C1 segment of cervical spinal cord (tissue), 14 donors: ENCODE results near the gene PLEKHA6.

ENCODE experiments used
- DNase-seq, 14 donors: peaks; one replicate each; lab custom pipeline; 2025; lab: John Stamatoyannopoulos, UW

The PLEKHA6 gene

DNA sequence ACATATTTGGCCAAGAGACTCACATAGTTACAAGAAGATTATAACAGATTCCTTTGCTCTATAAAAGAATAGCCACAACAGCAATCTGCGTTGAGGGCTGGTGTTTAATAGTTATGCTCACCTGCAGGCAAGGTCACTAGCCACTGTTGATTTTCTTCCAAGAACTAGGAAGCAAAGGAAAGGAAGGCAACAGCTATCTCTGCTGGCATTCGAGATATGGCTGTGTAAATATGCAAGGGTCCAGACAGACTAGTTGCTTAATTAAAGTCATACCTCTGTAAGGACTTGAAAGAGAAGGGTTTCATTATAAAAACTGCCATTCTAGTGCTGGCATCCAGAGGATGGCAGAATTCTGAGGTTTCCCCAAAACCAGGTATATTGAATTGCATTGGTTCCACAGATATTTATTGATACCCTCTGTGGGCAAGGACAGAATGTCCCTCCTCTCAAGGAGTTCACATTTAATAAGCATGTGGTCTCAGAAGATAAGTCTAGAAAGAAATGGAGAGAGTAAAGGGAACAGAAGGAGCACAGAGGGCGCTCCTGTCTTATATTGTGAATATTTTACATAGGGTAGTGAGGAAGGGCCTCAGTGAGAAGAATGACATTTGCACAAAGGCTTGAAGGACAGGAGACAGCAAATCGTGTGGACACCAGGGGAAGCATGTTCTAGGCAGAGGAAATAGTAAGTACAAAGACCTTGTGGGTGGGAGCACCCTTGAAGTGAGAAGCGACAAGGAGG is 23.6 kb upstream of the PLEKHA6 start:
- no peak for DNase-seq

DNA sequence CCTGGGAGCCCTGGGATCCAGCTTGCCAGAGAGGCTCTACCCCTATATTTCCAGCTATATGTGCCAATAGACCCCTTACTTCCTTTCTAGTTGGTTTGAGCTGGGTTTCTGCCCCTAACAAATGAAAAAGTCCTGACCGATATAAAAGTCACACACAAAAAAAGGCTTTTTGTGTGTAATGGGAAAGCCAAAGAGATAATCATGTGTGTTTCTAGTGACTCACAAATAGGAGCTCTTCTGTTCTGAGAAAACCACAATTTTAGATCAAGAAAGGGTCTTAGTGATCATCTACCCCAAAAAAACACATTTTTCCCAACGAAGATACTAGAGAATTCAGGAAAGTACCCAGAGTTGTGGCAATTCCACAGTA is 23.0 kb upstream of the PLEKHA6 start:
- no peak for DNase-seq

DNA sequence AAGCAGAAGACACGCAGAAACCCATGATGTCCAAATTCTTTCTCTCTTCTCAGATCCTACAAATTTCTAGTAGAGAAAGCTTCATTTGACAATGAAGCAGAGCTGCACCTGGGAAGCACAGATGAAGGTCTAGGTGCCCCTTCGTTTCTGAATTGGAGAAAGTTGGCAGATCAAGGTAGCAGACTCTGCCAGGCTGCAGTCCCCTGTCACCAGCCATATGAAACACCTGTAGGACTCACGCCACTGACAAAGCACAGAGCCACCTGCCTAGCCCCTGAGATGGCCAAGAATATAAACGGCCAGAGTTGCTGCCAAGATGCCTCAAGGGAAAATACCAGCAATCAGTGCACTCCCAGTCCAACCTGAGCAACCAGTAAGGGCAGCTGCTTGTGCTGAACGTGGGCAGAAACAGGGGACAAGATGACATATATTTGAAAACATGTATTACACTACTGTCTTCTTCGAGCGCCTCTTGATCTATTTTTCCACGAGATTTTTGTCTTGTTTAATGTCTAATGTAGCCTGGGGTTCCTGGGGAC is 20.6 kb upstream of the PLEKHA6 start:
- DNase-seq = no peak

DNA sequence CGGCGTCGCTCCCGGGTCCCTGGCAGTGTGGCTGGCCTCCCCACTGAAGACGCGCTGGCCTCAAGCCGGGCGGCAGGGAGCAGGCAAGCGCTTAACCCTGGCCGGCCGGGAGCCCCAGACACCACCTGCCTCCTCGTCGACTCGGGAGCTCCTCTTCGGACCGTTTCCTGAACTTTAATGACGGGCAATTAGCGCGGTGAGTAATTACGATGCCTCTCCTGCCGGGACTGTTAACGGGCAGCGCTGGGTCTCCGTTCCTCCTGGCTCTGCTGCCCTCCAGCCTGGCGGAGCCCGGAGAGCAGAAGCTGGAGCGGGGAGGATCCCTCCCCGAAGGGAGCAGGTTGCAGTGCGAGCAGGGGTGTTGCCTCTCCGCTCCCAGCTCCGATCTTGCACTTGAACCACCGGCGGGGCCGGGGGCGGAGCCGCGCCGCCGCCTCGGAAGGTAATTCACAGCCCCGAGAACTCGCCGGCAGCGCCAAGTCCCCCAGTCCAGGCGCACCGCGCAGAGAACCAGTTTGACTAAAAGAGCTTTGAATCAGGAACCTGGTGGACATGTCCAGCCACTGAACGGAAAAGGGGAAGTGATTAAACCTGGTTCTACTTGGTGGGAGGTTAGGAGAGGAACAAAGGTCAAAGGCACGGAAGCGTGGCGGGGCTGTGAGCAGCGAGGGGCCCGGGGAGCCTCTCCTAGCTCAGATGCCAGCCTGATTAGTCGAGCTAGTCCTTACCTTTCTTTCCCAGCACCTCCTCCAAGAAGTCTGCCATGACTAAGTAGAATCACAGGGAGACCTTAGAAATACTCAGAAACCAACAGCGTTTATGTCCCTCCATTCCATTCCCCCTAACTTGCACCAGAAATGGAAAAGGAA is 18.3 kb upstream of the PLEKHA6 start:
- DNase-seq = peak in 5 of 14 donors; percentile 17 to 52 (median 46)

DNA sequence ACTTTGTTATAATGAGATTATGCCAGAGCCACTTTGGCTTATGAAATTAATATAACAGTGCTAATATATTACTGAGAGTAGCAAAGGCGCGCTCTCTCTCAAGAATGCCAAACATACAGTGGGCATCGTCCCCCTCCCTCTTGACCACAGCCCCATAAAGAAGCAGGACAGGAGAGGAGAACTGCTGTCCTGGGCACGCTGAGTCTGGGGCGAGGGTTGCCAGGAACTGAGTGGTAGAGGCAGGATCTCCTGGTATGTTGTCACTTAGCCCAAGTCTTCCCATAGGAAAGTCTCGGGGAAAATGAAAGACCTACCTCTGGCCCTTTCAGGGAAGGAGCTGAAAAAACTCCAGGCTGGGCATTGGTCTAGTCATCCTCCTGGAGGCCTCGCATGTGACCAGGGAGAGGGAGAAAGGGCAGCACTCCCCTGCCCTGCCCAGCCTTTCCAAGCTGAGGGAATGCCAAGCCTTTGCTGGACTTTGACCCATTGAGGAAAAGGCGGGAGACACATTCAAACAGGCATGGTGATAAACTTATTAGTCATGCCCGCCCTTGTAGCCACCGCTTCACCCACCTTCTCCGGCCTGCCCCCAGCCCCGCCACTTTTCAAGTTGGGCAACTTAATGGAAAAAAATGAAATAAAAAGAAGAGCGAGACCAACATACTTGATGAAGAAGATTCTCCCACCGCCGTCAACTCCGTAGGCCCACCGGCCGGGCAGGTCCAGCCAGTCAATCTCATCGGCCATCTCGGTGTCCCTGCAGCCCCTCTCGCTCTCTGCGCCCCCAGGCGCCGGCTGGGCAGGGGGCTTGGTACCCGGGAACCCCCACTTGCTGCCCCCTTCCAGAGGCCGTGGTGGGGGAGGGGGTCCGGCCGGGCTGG is 17.4 kb upstream of the PLEKHA6 start:
- DNase-seq = peak in 3 of 14 donors; percentile 11 to 34 (median 31)

DNA sequence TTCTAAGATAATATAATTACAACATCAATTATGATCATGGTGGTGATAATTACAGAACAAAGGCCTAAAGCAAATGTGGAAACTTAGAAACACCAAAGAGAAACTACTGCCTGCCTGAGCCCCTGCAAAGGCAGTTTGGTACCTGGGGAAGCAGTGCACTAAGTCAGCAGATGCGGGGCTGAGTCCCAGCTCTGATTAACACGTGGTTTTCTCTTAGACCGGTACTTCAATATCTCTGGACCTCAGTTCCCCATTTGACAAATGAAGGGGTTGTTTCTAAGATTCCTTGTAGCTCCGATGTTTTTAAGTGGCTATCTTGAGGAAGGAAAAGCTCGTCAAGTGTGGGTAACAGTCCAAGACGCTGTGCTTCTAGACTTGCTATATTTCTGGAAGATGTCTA is 16.7 kb upstream of the PLEKHA6 start:
- DNase-seq = no peak

DNA sequence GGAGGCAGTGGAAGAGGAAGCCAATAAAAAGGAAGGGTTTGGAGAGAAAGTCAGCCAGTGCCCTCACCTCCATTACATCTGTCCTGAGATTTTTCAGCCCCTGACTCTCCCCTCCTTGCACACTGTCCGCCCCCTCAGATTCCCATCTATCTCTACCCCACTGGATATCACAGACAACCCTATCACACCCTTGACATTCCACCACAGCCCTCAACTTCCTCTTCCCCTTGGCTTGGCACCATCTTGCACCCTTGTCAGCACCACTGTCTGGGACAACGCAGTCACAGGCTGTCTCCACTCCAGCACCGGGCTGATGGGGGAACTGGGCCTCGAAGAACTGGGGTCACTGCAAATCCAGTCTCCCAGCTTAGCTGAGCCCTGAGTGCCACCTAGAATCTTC is 14.2 kb upstream of the PLEKHA6 start:
- no peak for DNase-seq

DNA sequence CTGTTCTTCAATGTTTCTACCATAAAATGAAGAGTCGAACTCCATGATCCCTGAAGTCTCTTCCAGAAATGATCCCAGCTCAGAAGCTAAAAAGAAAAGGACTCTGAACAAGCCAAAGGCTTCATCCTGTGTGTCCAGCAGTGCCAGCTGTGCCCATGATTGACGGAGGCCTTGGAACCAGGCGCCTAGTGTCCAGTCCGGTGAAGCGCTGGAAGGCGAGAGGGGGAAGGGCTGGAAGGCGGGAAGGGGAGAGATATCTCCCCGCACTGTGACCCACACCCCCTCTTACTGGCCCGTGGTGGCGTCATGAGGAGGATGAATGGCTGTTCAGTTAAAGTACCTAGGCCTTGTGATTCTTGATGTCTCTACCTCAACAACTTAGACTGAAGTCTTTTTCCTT is 10.4 kb upstream of the PLEKHA6 start:
- peak in 4 of 14 donors; percentile 39 to 78 (median 51) for DNase-seq

DNA sequence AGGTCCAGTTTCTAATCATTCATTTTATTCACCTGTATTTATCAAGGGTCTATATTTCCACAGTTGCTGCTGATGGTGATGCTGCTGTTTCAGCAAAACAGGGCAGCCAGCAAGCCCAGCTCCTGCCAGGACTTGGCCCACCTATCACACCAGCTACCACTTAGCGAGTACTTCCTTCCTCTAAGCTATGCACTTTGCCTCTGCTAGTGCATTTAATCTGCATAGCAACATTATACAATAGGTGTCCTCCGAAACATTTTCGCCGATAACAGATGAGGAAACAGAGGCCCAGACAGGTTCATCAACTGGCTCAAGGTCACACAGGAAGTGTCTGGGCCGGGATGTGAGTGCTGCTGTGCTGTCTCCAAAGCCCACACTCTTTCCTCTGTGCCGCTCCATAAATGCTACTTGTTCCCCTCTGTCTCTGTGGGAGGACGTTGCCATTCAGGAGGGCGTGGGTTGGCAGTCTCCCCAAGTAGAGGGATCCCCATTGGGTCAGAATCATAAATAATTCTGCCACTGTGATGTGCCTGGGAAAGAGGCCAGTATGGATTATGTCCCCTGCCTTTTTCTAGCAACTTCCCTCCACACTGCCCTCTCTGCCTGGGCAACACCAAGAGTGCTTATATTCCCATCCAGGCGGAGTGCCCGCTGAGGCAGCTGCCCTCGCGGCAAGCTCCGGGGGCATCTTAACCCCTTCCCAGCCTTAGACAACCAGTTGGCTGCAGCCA is 9.4 kb upstream of the PLEKHA6 start:
- DNase-seq = peak in 11 of 14 donors; percentile 12 to 71 (median 55)

DNA sequence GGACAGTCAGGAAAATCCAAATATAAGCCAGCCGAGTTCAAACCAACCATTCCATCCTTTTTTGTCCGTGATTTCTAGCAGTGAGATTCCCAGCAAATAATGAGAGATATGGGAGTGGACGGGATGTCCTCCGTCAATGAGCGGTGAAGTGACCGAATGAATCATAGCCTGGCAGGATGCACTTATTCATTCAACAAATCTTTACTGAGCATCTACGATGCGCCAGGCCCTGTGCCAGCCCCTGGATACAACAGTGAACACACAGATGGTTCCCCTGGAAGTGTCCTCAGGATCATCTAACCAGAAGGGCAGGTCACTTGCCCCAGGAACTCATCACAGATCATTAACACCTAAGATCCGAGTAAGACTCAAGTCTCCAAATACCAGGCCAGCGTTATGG is 8.2 kb upstream of the PLEKHA6 start:
- DNase-seq = no peak

DNA sequence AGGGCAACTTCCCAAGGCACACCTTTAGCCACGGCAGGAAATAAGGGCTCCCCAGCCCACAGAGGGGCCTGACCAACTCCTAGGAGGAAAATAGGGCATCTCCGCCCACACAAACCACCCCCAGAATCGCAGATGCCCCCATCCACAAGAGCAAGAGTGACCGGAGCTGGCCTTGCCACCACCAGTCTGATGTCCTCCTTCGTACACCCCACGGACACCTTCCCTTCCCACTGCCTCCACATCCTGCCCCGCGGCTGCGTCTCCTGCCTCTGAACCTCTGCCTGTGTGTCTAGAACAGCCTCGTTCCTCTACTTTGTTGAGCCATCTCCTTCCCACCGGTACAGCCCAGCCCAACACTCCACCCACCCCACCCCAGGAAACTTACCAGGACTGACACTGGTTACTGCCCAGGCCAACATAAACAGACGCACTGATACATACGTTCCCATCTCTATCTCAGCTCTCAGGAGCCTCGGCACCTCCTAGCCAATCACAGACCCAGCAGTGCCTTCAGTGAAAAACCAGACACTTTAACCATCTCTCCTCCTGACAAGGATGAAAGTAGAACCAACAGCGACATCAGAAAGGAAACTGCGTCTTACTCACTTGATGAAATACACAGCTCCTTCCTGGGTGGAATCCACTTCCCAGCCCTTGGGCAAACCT is 7.6 kb upstream of the PLEKHA6 start:
- no peak for DNase-seq

DNA sequence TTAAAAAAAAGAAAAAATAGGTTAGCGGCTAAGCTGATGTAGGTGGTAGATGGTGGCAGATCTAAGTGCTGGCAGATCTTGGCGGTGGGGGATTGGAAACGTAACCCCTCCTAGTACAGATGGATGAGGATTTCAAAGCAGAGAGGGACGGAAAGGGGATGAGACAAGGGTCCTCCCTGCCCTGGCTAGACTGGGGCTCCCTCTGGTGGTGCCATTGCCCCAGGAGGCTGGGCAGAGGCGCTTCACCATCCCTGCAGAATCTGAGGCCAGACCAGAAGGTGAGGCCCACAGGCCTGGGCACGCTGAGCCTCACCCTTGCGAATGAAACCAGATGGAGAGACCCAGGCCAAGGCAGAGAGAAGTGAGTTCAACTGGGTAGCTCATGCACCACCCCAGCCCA is 7.0 kb upstream of the PLEKHA6 start:
- DNase-seq = no peak

DNA sequence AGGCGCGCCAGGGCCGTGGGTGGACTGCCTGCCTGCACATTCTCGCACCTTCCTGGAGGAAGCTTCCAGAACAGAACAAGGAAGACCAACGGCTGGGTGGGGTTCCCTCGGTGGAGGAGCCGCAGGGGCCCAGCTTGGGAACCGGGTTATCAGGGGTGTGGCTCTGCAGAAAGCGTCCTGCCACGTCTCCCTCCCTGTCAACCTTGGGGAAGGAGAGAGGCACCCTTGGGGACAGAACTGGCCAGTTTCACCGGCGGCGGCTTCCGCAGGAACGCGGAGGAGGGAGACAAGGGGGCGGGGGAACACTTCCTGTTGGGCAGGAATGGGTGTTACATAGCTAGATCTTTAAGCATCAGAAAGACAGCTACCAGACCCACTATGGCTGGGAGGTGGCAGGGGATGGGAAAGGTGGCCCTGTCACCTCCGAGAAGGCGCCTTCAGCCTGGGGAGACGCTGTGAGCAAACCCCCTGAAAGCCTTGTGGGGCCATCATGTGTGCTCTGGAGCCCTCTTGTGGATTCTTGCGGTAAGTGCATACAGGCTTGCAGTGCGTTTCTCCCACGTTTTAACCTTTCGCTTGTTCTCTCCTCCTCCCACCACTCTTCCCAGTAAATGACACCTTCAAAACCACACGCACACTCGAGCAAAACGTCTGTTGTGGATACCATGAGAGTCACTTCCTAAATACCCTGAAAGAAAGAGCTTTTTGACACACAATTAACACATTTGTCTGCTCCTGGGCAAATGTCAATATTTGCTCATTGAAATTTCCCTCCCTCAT is 3.8 kb upstream of the PLEKHA6 start:
- DNase-seq = peak in 12 of 14 donors; percentile 35 to 76 (median 56)

DNA sequence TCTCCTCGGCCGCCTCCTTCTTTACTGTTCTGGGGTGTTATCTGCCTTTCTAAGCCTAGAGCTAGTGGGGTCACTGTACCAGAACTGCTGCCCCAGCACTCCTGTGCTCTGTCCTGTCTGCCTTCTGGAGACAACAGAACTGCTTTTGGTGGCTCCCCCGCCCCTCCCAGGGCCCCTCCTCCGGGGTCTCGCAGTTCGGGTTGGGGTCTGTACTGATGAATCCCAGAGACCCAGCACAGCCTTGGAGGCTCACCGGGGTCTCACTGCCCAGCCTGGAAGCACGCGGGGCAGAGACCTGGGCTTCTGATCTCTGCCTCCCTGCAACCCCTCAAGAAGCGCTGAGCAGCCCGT is 3.2 kb upstream of the PLEKHA6 start:
- peak in 1 of 14 donors; percentile 50 for DNase-seq

DNA sequence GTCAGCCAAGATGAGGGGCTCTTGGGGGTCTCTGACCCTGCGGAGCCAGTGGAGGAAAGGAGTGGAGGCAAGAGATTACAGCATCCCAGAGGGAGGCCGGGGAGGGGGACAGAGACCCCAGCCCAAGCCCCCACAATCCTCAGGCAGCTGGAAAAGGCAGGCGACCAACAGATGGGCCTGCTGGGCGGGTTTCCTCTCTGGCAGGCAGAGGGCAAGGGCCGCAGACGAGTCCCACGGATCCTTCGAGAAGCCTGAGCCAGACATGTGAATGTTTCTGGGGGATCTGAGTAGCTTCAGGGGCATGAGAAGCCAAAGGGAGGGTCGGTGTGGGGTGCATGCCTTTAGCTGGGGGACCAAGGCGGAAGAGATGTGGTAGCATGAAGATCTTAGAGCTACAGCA is 2.1 kb upstream of the PLEKHA6 start:
- peak in 1 of 14 donors; percentile 57 for DNase-seq

DNA sequence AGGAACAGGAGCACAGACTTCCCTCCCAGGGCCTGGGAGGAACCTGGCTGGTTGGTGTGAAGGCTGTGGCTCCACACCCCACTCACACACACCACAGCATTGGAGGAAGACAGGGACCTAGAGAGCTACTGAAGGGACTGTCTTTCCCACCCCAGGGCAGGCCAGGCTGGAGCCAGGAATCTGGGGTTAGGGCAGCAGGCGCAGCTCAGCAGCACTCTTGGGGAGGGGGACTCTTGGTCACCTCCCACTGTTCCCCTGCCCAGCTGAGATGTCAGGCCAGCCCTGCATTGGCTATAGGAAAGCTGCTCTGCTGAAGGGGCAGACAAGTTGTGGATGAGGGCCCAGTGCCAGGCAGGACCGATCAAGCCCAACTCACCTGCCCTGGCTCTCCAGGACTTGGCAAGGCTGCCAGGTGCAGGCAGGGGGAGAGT is 1.6 kb upstream of the PLEKHA6 start:
- peak in 1 of 14 donors; percentile 57 for DNase-seq

DNA sequence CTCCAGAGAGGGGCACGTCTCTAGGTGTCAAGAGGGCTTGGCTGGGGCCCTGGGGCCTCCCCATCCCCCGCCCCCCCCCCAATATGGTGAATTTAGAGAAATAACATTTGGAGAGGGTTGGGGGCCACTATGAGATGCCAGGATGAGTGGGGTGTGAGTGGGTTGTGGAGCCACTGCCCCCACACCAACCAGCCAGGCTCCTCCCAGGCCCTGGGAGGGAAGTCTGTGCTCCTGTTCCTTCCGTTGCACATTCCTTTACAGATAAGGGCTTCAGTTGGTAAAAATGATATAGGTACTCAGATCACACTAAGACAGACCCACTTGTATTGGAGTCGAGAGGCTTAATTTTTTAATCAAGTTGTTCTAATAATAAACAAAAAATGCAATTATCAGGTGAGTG is 585 bp upstream of the PLEKHA6 start:
- no peak for DNase-seq

DNA sequence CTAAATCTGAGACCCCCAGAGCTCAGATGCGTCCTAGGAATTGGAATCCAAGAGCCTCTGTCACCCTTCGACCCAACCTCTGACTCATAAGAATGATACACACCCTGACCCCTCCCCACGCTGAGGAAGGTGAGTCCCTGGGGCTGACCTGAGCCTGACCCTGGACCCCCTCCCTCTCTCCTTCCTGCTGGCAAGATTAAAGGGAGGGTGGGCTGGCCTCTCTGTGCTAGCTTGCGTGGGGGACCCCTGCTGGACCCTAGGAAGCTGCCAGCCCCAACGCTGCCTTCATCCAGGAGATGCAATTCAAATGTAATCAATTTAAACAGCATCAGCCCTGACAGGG is 627 bp downstream of the PLEKHA6 start:
- DNase-seq = no peak

DNA sequence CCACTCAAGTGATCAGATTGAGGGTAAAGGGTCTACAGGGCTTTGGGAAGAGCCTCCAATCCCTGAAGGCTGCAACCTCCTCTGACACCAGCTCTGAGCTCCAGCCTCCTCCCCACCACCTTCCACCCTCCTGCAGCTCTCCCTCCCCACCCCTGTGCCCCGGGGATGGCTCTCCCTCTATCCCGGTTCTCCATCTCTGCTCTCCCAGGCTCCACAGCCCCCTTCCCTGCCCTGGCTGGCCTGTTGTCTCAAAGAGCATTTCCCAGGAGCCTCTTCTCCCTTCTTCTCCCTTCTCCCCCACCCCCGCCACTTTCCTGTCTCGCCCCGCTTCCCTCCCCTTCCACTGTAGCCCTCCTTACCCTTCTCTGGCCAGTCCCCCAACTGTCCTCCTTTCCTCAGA is 1.1 kb downstream of the PLEKHA6 start:
- DNase-seq = peak in 1 of 14 donors; percentile 50
